IPS DF 19.7 (cell line): Measurements from ENCODE around the gene DLGAP4.

Source experiments
- DNase-seq: peaks from one replicate; pipeline ENCODE4 v3.0.0-alpha.2; 2013; ENCODE audit warnings: low read depth, low spot score

DLGAP4 gene

GRCh38 chr20:36352843-36353553 is 46.9 kb downstream of the DLGAP4 start:
- DNase-seq: no peak

GRCh38 chr20:36353740-36354139 is 47.6 kb downstream of the DLGAP4 start:
- DNase-seq: no peak

GRCh38 chr20:36355469-36356171 is 49.5 kb downstream of the DLGAP4 start:
- no peak for DNase-seq

- no peak for DNase-seq
These were observed 53.7 kb downstream of the DLGAP4 start for GRCh38 chr20:36359668-36360406.

GRCh38 chr20:36360429-36360828 is 54.3 kb downstream of the DLGAP4 start:
- no peak for DNase-seq

GRCh38 chr20:36361406-36361805 is 55.3 kb downstream of the DLGAP4 start:
- DNase-seq: no peak

- no peak for DNase-seq
These were observed 56.1 kb downstream of the DLGAP4 start for GRCh38 chr20:36362261-36362660.

GRCh38 chr20:36362978-36363713 is 57.0 kb downstream of the DLGAP4 start:
- DNase-seq: no peak

GRCh38 chr20:36364506-36364905 is 58.4 kb downstream of the DLGAP4 start:
- no peak for DNase-seq

- DNase-seq: no peak
These were observed 60.7 kb downstream of the DLGAP4 start for GRCh38 chr20:36366623-36367369.

GRCh38 chr20:36367370-36367745 is 61.2 kb downstream of the DLGAP4 start:
- DNase-seq: no peak

- no peak for DNase-seq
These were observed 62.0 kb downstream of the DLGAP4 start for GRCh38 chr20:36367907-36368799.

- DNase-seq: no peak
These were observed 62.7 kb downstream of the DLGAP4 start for GRCh38 chr20:36368869-36369268.

- no peak for DNase-seq
These were observed 63.6 kb downstream of the DLGAP4 start for GRCh38 chr20:36369739-36370138.

GRCh38 chr20:36370991-36371790 is 65.1 kb downstream of the DLGAP4 start:
- DNase-seq: no peak

- no peak for DNase-seq
These were observed 66.5 kb downstream of the DLGAP4 start for GRCh38 chr20:36372666-36373065.

- DNase-seq: no peak
These were observed 67.0 kb downstream of the DLGAP4 start for GRCh38 chr20:36373089-36373488.

- no peak for DNase-seq
These were observed 68.9 kb downstream of the DLGAP4 start for GRCh38 chr20:36374995-36375394.
